Cardiac fibroblast (primary cell): ENCODE data around the gene TNS3.

Experiments used
- DNase-seq, 2 donors: peaks; one replicate each; pipeline versions ENCODE4 v3.0.0 to v3.0.0-alpha.2; 2010; ENCODE audit warnings: low read depth in 2 of 2
- H3K4me3 ChIP-seq, 2 donors: replicated peaks in 1 of 2; 1 replicate in 1 of 2; 2 replicates in 1 of 2; pipeline ENCODE4 v1.5.1; 2011; ENCODE audit warnings: low read depth in 2 of 2, low read length in 2 of 2, mild to moderate bottlenecking in 2 of 2, moderate library complexity in 1 of 2
- TF ChIP-seq, protein P1 (sequence below): IDR thresholded peaks from one replicate; pipeline ENCODE4 v1.5.1; 2011; ENCODE audit warnings: low read depth, mild to moderate bottlenecking, low read length, inconsistent platforms

TNS3 gene

GRCh38 chr7:47301105-47301477, 280.8 kb downstream of the TNS3 start:
- TF ChIP-seq, protein P1, sequence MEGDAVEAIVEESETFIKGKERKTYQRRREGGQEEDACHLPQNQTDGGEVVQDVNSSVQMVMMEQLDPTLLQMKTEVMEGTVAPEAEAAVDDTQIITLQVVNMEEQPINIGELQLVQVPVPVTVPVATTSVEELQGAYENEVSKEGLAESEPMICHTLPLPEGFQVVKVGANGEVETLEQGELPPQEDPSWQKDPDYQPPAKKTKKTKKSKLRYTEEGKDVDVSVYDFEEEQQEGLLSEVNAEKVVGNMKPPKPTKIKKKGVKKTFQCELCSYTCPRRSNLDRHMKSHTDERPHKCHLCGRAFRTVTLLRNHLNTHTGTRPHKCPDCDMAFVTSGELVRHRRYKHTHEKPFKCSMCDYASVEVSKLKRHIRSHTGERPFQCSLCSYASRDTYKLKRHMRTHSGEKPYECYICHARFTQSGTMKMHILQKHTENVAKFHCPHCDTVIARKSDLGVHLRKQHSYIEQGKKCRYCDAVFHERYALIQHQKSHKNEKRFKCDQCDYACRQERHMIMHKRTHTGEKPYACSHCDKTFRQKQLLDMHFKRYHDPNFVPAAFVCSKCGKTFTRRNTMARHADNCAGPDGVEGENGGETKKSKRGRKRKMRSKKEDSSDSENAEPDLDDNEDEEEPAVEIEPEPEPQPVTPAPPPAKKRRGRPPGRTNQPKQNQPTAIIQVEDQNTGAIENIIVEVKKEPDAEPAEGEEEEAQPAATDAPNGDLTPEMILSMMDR: no peak

GRCh38 chr7:47300472-47301104, 281.3 kb downstream of the TNS3 start:
- H3K4me3 ChIP-seq: no peak overlapping the region
- TF ChIP-seq, protein P1: no peak
- no peak for DNase-seq

More at GRCh38 chr7:47301105-47301477, 280.8 kb downstream of the TNS3 start:
- DNase-seq: no peak
- H3K4me3 ChIP-seq: no peak overlapping the region

DNA sequence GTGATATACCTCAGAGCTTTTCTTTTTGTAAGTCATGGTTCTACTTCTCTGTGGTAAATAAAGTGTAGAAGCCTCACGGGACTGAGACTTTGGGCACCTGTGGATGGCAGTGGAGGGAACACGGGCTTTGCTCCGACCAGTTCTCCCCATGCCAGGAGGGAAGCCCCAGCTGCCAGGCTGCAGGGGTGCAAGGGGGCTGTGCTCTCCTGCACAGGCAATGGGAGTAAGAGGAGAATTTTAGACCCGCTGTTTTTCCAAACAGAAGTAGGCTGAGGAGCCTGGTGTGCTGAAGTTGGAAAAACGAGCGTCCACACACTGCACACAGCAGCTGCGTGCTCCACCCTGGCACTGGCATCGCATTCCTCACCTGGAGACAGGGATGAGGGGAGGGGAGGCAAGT, 282.4 kb downstream of the TNS3 start:
- no peak for DNase-seq
- no peak overlapping the region for H3K4me3 ChIP-seq
- TF ChIP-seq, protein P1: no peak

DNA sequence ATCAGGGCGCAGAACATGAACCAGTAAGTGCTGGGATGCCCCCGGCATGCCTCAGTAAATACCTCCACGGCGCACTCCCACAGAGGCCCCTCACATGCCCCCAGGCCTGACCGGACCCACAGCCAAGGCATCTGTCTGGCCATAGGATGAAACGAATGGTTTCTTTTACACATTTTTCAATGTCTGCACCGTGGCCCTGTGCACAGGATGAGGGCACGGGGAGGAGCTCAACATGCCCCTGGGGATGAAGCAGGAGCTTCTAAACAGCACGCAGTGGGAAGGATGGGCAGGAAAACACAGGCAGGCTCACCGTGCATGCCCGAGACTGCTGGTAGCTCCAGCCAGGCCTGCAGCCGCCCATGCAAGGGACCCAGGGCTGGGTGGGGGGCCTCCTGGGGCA, 283.3 kb downstream of the TNS3 start:
- H3K4me3 ChIP-seq: no peak overlapping the region
- DNase-seq: no peak
- TF ChIP-seq, protein P1: no peak

DNA sequence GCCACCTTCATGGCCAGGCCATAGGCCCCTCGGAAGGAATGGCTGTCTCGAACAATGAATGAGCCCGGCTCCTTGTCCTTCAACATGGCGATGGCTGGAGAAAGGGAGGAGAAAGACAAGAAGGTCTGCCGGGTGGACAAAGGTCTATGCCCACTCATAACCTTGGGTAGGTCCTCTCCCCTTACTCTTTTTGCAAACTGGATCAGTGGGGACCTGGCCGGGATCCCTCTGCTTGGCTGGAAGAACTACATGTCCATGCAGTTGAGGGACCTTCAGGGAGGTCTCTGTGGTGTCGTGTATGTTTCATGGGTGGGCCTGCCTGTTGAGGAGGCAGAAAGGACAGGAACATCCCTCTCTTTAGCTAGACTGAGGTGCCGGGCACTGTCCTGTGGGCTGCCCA, 284.8 kb downstream of the TNS3 start:
- no peak overlapping the region for H3K4me3 ChIP-seq
- no peak for DNase-seq
- TF ChIP-seq, protein P1: no peak

DNA sequence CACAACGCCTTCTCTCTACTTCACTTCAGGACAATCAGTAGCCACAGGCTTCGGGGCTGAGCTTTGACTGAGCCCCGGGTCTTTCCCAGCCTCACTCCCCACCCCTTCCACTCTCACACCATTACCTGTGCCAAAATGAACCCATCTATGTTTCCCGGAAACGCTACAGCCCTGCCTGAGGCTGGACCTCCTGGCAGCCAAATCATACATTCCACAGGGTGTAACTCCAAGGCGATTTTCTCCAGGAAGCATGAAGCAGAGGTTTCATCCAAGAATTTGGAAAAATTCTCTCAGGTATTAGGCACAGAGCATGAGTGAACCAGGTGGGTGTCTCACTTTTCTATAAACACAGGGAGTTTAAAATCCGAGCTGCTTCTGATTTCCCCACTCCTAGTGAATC, 286.3 kb downstream of the TNS3 start:
- TF ChIP-seq, protein P1: no peak
- DNase-seq: no peak
- no peak overlapping the region for H3K4me3 ChIP-seq
